Stimulated activated CD8-positive, alpha-beta memory T cell treated with anti-CD3 and anti-CD28 coated beads, Interleukin-7, amount 100 ng/mL, for 4 hours (primary cell): ENCODE data around the gene KIR2DL3.
"Not testable (repeated sequence)": the region's sequence is repeated elsewhere in the genome, so short reads cannot be mapped to it uniquely, and the experiment has no call there.

Source experiments
- DNase-seq, 2 donors: peaks; one replicate each; pipeline ENCODE4 v3.0.0-alpha.2; 2020; ENCODE audit warnings: low read depth in 2 of 2

The KIR2DL3 gene

DNA sequence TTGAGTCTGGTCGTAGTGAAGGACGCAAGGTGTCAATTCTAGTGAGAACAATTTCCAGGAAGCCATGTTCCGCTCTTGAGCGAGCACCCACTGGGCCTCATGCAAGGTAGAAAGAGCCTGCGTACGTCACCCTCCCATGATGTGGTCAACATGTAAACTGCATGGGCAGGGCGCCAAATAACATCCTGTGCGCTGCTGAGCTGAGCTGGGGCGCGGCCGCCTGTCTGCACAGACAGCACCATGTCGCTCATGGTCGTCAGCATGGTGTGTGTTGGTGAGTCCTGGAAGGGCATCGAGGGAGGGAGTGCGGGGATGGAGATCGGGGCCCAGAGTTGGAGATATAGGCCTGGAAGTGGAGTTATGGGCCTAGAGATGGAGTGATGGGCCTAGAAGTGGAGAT, at the start of gene KIR2DL3:
KIR2DL3 (plus strand) TSS at position 208 of the 400 bp plus-strand sequence; CDS start at position 241, 33 bp downstream.
- DNase-seq = not testable (repeated sequence)

DNA sequence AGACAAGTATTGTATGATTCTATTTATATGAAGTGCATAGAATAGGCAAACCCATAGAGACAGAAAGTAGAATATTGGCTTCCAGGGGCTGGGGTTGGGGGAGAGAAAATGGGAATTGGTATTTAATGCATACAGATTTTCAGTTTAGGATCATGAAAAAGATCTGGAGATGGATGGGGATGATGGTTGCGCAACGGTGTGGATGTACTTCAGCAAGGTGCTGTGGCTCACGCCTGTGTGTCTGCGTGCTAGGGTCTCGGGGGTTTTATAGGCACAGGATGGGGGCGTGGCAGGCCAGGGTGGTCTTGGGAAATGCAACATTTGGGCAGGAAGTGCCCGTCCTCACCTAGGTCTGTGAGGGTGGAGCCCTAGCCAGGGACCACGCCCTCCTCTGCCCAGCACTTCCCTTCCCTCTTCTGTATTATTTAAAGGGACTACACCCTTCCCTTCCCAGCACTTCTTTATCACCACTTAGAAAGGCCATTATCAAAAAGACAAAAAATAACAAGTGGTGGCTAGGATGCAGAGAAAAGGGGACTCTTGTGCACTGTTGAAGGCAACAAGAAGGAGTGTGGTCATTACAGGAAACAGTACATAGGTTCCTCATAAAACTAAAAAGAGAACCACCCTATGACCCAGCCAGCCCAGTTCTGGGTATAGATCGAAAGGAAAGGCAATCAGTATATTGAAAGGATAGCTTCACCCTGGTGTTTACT, 46.6 kb upstream of the KIR2DL3 start:
- no peak for DNase-seq

DNA sequence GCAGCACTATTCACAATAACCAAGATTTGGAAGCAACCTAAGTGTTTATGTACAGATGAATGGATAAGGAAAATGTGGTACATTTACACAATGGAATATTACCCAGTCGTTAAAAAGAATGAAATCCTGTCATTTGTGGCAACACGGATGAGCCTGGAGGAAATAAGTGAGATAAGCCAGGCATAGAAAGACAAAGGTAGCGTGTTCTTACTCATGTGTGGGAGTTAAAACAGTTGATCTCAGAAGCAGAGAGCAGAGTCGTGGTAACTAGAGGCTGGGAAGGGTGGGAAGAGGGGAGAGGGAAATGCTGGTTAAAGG, 46.1 kb upstream of the KIR2DL3 start:
- no peak for DNase-seq

DNA sequence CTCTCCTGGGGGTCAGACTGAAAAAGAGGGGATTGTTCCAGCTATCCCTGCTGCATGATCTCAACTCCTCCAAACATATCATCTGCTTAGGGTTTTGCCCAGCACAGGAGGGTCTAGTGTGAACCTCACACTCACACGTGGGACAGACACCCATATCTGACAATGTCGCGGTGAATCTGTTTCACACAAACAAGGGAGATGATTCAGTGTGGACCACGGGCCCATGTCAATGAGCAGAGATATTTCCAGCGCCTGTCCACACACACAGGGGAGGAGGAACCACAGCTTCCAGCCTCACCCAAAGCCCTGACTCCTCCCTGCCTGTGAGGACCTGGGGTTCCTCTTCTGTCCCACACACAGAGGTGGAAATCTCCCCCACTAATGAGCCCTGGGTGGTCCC, 43.7 kb upstream of the KIR2DL3 start:
- DNase-seq = peak in 1 of 2 donors; percentile 8

DNA sequence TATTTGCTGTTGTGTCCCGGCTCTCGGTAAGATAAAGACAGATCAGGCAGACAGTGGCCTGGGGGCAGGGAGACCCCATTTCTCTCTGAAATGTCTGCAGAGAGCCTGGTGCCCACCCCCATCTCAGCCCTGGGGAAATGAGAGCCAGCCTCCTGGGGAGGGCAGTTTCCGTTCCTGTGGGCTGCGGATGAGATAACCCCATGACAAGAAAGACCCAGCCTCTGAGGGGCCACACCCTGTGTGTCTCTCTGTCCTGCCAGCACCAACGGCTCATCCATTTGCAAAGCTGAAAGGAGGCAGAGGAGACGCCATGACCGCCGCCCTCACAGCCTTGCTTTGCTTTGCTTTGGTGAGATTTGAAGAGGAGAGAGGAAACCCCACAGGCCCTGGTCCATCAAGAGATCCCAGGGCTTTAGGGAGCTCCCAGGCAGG, 42.2 kb upstream of the KIR2DL3 start:
- DNase-seq = no peak

DNA sequence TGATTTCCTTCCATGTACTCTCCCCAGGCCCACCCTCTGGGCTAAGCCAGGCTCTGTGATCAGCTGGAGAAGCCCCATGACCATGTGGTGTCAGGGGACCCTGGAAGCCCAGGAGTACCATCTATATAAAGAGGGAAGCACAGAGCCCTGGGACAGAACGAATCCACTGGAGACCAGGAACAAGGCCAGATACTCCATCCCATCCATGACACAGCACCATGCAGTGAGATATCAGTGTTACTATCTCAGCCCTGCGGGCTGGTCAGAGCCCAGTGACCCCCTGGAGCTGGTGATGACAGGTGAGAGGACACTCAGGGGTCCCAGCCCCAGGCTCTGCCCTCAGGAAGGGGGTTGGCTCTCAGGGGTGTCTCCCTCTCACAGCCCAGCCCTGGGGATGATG, 41.5 kb upstream of the KIR2DL3 start:
- DNase-seq = no peak

DNA sequence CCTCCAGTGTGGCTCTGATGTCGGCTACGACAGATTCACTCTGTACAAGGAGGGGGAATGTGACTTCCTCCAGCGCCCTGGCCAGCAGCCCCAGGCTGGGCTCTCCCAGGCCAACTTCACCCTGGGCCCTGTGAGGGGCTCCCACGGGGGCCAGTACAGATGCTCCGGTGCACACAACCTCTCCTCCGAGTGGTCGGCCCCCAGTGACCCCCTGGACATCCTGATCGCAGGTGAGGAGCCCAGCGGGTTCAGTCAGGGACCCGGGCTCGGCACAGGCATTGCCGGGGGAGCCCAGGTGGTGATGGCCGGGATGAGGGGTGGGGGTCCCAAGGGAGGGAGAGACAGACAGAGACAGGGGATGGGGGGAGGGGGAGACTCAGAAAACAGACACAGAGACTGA, 40.6 kb upstream of the KIR2DL3 start:
- not testable (repeated sequence) for DNase-seq

DNA sequence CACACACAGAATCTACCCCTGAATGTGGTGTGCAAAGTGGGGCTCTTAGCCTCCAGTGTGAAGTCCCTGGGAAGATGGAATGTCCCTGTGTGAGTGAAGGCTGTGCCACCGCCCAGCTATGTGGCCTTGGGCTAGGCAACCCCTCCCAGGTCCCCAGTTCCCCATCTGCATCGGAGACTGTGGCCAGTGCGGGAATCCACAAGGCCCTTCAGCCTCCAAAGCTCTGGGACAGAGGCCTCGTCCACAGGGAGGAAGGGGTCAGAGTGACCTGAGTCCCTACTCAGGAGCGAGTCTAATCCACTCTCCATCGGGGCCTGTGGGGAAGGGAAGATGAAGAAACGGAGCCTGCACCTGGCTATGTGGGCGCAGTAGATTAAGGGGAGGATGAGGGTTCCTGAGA, 33.4 kb upstream of the KIR2DL3 start:
- no peak for DNase-seq

DNA sequence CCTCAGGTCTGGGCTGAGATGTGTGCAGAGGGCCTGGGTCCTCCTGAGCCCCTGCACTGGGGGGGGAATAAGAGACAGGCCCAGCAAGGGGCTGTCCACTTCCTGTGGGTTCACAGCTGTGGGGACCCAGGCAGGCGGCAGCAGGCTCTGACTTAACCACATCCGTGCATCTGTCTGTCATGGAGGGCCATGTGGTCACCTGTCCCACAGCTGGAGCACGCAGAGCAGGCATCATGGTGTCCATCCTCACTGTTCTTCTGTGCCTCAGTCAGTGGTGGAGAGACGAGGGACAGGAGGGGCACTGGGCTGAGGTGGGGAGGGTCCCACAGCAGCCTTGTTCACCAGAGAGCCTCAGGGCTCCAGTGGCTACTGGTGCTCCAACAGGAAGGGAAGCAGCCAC, 30.4 kb upstream of the KIR2DL3 start:
- DNase-seq = peak in 1 of 2 donors; percentile 10

DNA sequence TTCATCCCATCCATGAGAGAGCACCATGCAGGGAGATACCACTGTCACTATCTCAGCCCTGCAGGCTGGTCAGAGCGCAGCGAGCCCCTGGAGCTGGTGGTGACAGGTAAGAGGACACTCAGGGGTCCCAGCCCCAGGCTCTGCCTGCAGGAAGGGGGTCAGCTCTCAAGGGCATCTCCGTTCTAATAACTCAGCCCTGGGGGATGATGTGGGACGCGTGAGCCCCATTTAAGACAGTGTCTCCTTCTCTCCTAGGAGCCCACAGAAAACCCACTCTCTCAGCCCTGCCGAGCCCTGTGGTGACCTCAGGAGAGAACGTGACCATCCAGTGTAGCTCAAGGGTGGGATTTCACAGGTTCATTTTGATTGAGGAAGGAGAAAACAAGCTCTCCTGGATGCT, 29.5 kb upstream of the KIR2DL3 start:
- DNase-seq = no peak

DNA sequence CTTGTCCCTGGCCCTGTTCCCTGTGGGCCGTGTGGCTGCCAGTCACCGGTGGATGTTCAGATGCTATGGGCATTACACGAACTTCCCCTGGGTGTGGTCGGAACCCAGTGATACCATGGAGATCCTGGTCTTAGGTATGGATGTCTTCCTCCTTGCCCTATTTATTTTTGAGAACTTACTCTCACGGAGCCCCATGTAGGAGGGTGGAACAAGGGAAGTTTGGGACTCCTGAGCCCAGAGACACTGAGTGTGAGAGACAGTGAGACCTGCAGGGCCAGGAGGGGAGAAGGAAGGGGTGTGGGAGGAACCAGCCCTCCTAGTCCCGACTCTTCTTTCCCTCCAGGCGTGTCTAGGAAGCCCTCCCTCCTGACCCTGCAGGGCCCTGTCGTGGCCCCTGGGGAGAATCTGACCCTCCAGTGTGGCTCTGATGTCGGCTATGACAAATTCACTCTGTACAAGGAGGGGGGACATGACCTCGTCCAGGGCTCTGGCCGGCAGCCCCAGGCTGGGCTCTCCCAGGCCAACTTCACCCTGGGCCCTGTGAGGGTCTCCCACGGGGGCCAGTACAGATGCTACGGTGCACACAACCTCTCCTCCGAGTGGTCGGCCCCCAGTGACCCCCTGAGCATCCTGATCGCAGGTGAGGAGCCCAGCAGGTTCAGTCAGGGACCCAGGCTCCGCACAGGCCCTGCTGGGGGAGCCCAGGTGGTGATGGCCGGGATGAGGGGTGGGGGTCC, 28.9 kb upstream of the KIR2DL3 start:
- DNase-seq = no peak

DNA sequence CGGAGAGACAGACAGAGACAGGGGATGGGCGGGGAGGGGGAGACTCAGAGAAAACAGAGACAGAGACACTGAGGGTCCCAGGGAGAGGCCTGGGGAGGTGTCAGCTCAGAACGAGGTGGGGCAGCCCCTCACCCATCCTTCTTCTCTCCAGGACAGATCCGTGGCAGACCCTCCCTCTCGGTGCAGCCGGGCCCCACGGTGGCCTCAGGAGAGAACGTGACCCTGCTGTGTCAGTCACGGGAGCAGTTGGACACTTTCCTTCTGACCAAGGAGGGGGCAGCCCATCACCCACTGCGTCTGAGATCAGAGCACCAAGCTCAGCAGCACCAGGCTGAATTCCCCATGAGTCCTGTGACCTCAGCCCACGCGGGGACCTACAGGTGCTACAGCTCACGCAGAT, 28.4 kb upstream of the KIR2DL3 start:
- DNase-seq = not testable (repeated sequence)

DNA sequence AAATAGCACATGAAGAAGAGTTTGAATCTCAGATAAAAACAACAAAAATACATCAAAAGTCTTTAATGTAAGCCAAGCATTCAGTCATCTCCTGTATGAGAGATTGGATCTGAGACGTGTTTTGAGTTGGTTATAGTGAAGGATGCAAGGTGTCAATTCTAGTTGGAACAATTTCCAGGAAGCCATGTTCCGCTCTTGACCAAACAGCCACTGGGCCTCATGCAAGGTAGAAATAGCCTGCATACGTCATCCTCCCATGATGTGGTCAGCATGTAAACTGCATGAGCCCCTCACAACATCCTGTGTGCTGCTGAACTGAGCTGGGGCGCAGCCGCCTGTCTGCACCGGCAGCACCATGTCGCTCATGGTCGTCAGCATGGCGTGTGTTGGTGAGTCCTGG, 14.2 kb upstream of the KIR2DL3 start, which contains the start of gene KIR3DL3:
KIR3DL3 (plus strand) TSS at position 301 of the 400 bp plus-strand sequence; CDS start at position 356, 55 bp downstream.
- no peak for DNase-seq

DNA sequence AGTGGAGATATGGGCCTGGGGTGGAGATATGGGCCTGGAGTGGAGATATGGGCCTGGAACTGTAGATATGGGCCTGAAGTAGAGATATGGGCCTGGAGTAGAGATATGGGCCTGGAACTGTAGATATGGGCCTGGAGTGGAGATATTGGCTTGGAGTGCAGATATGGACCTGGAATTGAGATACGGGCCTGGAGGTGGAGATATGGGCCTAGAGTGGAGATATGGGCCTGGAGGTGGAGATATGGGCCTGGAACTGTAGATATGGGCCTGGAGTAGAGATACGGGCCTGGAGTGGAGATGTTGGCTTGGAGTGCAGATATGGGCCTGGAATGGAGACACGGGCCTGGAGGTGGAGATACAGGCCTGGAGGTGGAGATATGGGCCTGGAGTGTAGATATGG, 13.7 kb upstream of the KIR2DL3 start:
- no peak for DNase-seq

DNA sequence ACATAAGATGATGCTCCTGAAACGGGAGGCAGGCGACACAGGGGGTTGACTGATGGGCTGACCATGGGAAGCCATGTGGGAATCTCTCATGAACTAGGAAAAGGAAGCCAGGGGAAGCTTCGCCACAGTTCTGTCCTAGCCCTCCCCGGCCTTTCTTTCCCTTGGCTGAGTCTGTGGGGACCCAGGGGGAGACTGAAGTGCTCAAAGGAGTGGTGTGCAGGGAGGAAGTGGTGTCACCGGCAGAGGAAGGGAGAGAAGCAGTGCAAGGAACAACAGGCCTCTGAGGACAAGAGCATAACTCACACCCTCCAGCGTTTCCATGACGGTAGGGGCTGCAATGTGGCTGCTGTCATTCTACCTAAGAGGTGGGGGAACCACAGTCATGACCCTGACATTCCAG, 13.0 kb upstream of the KIR2DL3 start:
- DNase-seq = no peak

DNA sequence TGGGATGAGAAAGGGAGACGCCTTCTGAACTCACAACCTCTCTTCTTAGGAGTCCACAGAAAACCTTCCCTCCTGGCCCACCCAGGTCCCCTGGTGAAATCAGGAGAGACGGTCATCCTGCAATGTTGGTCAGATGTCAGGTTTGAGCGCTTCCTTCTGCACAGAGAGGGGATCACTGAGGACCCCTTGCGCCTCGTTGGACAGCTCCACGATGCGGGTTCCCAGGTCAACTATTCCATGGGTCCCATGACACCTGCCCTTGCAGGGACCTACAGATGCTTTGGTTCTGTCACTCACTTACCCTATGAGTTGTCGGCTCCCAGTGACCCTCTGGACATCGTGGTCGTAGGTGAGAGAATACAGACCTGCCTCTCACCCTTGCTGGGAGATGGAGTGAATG, 10.8 kb upstream of the KIR2DL3 start:
- no peak for DNase-seq

DNA sequence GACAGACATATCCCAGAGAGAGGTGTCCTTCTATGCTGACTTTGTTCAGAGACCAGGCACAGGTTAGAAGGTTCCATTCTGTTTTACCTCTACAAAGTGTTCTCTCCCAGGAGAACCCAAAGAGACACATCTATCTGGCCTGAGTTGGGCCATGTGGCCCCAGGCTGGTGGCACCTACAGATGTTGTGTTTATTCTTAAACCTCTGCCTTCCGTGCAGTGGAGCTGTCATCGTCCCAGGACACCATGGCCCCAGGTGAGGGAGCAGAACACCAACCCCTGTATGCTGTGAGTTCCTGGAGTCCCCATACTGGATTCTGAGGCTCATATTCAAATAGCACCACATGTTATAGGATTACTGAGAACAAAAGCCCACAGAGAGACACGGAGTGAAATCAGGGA, 10.1 kb upstream of the KIR2DL3 start:
- no peak for DNase-seq

DNA sequence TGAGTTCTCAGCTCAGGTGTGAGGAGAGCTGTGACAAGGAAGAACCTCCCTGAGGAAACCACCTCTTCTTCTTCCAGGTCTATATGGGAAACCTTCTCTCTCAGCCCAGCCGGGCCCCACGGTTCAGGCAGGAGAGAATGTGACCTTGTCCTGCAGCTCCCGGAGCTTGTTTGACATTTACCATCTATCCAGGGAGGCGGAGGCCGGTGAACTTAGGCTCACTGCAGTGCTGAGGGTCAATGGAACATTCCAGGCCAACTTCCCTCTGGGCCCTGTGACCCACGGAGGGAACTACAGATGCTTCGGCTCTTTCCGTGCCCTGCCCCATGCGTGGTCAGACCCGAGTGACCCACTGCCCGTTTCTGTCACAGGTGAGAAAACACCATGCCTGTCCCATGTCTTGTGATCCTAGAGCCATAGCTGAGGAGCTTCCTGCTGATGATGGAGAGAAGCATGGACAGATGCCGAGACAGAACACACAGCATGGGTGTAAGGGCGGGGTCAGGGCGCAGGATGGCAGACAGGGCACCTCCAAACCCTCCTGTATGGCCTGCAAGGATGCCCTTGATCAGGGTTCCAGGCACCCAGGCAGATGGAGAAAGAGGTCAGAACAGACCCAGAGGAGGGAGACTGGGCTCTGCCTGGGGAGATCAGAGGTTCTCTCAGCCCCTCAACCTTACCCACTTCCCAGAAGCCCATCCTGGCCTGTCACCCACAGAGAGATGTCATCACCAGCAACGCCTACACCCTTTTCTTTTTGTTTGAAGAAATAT, 8.7 kb upstream of the KIR2DL3 start:
- no peak for DNase-seq

DNA sequence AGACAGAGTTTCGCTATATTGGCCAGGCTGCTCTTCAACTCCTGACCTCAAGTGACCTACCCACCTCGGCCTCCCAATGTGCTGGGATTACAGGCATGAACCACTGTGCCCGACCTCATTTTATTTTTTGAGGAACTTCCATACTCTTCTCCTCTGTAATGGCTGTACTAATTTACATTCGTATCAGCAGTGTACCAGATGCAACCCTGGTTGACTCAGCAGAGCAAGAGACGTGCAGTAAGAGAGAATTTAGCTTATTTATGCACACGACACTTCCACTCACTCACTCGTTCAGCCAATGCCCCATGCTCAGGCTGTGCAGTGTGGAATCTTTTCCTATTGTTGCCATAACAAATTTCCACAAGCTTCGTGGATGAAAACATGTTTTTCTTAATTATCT, 7.1 kb upstream of the KIR2DL3 start:
- DNase-seq = no peak

DNA sequence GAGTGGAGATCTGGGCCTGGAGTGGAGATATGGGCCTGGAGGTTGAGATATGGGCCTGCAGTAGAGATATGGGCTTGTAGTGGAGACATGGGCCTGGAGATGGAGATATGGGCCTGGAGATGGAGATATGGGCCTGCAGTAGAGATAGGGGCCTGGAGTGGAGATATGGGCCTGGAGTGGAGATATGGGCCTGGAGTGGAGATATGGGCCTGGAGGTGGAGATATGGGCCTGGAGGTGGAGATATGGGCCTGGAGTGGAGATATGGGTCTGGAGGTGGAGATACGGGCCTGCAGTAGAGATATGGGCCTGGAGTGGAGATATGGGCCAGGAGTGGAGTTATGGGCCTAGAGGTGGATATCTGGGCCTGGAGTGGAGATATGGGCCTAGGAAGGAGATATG, 402 bp downstream of the KIR2DL3 start:
- DNase-seq = no peak

DNA sequence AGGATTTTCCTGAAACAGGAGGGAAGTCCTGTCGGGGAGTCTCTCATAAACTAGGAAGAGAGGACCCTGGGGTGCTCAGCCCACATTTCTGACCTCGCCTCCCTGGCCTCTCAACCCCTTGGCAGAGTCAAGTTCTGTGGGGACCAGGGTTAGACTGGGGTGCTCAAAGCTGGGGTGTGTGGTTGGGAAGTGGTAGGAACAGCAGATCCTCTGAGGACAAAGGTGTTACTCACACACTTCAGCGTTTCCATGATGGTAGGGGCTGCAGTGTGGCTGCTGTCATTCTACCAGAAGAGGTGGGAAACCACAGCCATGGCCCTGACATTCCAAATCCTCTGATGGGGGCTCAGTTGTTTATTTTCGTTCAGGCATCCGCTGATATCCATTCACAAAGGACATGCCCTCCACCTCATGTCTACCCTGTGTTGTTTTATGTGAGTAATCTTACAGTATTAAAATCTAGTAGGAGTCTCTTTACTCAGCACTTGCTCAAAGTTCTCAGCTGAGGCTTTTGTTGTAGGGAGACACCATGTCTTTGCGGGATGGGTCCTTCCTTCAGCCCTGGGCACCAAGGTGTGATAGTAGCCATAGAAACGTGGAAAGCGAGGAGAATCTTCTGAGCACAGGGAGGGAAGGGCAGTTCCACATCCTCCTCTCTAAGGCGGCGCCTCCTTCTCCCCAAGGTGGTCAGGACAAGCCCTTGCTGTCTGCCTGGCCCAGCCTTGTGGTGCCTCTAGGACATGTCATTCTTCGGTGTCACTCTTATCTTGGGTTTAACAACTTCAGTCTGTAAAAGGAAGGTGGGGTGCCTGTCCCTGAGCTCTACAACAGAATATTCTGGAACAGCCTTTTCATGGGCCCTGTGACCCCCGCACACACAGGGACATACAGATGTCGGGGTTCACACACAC, 1.5 kb downstream of the KIR2DL3 start:
- DNase-seq = no peak

DNA sequence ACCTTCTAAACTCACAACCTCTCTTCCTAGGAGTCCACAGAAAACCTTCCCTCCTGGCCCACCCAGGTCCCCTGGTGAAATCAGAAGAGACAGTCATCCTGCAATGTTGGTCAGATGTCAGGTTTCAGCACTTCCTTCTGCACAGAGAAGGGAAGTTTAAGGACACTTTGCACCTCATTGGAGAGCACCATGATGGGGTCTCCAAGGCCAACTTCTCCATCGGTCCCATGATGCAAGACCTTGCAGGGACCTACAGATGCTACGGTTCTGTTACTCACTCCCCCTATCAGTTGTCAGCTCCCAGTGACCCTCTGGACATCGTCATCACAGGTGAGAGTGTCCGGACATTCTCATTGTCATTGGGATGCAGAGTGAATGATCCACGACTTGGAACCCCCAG, 3.6 kb downstream of the KIR2DL3 start:
- DNase-seq = not testable (repeated sequence)
